ENCODE results near the gene KRTAP29-1.
"Not testable (repeated sequence)": the region's sequence is repeated elsewhere in the genome, so short reads cannot be mapped to it uniquely, and the experiment has no call there.

KRTAP29-1 gene

DNA sequence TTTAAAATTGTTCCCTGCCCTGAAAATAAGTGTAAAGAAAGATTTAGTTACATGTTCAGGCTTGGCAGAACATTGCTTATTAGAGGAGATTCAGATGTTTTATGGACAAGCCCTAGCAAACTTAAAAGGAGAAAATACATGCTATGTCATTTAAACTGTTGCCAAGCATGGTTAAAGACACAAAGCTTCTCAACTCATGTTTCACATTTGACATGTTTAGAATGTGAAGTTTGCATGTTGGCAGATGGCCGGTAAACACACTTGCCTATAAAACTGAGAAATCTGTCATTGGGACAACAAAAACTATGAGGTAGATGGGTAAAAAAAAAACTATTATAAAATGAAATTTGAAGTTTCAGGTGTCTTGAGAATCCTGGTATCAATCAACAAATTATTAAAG, 5.8 kb downstream of the KRTAP29-1 start:
- no peak for DNase-seq

DNA sequence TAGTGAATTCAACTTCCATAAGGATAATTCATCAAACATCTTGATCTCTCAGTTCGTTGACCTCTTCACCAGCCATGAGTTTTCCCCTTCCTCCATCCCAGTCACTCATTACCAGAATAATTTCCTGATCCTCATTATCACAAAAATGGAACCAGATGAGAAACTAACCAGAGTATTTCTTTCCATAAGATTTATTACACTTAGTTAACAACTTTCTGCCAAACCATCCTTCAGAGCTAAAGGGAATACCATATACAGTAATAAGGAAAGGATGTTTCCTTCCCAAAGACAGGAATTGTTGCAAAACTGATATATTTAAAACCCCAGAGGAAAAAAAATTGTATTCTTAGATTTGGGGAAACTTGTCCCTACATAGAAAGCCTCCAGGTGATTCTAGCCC, 8.6 kb downstream of the KRTAP29-1 start:
- DNase-seq: no peak

DNA sequence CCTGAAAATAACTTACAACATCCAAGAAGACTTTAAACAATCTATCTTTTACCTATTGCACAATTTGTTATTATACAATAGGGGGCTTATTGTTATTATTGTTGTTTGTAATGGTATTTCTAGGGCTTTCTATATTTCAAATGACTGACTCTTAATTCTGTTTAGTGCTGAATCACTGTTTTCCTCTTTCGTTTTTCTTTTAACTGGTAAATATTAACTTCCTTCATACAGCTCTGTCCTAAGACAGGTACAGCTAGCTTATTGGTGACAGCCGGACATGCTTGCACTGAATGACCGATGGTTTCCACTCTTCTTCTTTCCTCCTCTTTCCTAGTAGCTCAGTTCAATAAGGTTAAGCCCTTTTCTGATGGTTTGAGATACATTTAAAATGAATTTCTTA, 15.6 kb downstream of the KRTAP29-1 start:
- DNase-seq: no peak

DNA sequence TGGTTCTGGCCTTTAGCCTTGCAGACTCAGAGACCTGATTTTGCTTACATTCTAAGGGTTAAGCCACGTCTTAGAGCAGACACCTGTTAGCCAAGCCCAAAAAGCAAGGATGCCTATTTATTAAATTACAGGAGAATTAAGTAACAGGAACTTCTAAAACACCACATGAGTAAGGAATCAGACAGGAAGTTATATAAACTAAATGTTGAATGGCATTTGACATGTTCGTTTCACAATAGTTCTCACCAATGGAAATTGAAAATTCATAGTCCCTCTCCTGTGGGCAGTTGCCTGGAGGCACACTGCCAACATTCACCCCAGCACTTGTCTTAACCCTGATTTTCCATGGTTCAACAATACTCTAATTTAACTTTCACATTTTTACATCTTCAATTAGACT, 18.1 kb downstream of the KRTAP29-1 start:
- DNase-seq: no peak

DNA sequence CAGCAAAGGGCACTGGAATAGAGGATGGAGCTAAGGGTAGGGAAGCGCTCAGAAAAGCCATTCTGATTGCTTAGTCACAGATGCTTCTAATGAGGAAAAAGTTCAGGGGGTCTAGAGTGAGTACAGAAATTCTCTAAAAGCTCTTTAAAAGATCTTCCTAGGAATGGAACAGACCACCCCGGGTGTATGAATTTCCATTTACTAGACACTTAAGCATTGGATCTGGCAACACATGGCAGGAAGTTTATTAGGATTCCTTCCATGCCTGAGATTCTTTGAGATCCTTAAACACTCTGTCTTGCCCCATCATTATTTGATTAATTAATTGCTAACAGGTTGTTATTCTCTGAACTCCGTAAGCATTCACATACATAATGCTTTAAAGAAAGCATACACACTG, 18.6 kb downstream of the KRTAP29-1 start:
- DNase-seq: no peak

DNA sequence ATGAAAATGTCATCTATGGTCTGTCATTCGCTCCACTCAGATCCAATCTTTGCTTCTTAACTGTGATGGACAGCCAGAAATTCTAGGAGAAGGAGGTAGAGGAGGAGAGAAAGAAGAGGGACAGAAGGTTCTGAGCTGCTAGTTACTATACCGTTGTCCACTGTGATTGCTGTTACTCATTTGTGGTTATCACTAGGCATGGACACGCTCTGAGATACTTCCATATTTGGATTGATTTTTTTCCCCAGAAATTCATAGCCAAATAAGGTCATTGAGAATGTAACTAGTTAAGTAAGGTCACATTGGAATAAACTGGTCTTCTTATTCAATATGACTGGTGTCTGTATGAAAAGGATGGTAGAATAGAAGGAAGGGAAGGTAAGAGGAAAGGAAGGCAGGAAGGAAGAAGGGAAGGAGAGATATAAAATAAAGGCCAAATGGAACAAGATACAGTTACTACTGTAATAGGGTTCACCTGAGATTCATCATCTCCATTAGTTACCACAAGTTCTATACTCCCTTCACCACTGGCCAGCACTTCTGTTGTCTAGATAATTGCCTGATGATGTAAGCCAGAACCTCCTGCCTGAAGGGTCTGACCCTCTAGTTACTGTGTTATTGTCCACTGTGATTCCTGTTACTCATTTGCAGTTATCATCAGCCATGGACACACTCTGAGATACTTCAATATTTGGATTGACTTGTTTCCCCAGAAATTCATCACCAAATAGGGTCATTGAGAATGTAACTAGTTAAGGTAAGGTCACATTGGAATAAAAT, 24.3 kb downstream of the KRTAP29-1 start:
- DNase-seq: no peak

DNA sequence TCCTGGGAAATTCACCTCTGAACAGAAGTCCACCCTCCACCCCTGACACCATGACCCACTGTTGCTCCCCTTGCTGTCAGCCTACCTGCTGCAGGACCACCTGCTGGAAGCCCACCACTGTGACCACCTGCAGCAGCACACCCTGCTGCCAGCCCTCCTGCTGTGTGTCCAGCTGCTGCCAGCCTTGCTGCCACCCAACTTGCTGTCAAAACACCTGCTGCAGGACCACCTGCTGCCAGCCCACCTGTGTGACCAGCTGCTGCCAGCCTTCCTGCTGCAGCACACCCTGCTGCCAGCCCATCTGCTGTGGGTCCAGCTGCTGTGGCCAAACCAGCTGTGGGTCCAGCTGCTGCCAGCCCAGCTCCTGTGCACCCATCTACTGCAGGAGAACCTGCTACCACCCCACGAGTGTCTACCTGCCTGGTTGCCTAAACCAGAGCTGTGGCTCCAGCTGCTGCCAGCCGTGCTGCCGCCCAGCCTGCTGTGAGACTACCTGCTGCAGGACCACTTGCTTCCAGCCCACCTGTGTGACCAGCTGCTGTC, 26.9 kb downstream of the KRTAP29-1 start, which contains the start of gene KRTAP9-7:
Gene KRTAP9-7 (plus strand): TSS at position 51 of the 543 bp plus-strand sequence. CDS start 0 bp downstream, at position 51.
- not testable (repeated sequence) for DNase-seq

DNA sequence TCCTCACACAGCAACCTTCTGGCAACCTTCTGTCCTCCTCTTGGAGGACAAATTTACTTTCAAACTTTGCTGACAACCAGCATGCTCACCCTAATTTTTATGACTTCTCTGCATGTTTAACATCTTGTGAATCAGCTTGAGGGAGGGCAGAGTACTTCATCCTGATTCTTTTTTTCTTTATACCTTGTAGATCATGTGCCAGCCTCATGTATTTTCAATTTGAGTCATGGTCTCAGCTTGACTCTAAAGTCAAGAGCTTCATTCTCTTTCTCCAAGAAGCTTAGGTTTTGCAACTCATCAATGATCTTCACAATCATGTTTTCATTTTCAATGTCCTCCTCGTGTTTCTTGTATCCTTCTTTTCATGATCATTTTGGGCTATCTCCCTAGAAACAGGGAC, 30.8 kb downstream of the KRTAP29-1 start:
- DNase-seq: no peak

DNA sequence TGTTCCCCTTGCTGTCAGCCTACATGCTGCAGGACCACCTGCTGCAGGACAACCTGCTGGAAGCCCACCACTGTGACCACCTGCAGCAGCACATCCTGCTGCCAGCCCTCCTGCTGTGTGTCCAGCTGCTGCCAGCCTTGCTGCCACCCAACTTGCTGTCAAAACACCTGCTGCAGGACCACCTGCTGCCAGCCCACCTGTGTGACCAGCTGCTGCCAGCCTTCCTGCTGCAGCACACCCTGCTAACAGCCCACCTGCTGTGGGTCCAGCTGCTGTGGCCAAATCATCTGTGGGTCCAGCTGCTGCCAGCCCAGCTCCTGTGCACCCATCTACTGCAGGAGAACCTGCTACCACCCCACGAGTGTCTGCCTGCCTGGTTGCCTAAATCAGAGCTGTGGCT, 31.3 kb downstream of the KRTAP29-1 start:
- DNase-seq: not testable (repeated sequence)

DNA sequence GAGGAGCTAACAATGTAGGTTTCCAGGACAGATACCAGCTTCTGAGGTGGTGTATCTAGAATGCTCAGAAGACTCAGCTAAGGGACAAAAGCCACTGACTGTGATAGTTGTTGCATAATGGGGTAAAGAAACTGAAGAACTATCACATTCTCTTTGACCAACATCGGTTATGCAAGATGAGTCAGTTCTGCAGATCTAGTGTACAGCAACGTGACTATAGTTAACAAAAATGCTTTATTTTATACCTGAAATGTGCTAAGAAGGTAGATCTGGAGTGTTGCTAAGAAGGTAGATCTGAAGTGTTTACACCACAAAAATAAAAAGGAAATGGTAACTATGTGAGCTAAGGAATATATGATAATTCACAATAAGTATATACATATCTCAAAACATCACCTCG, 34.9 kb downstream of the KRTAP29-1 start:
- DNase-seq: no peak

DNA sequence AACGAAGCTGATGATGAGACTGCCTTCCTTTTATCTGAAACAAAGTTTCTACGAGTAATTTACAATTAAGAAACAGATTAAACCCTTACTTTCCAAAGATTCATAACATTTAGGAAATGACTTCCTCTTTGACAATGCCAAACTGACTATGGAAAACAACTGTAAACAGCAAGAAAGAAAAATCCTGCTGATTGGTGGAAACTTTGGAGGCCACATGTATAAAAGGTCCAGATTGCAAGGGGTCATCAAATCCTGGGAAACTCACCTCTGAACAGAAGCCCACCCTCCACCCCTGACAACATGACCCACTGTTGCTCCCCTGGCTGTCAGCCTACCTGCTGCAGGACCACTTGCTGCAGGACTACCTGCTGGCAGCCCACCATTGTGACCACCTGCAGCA, 37.6 kb downstream of the KRTAP29-1 start, which contains the start of gene KRTAP9-6:
Gene KRTAP9-6 (plus strand): TSS at position 301 of the 400 bp plus-strand sequence. CDS start 0 bp downstream, at position 301.
- no peak for DNase-seq

DNA sequence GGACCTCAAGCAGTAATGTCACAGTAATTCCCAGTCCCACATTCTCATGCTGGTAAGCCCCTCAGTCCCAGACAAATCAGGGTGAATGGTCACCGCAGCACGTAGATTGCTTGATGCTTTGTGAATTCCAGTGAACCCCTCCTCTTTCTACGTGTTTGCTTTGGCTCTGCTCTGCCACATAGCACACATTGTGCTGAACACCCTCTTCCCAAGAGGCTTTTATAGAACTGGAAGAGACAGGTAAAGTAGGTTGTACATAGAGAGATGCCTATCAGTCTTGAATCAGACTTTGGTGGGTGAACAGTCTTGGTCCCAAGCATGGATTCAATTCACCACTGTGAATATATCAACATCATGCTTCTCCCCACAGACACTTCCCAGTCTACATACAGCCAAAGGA, 38.1 kb downstream of the KRTAP29-1 start:
- DNase-seq: no peak

DNA sequence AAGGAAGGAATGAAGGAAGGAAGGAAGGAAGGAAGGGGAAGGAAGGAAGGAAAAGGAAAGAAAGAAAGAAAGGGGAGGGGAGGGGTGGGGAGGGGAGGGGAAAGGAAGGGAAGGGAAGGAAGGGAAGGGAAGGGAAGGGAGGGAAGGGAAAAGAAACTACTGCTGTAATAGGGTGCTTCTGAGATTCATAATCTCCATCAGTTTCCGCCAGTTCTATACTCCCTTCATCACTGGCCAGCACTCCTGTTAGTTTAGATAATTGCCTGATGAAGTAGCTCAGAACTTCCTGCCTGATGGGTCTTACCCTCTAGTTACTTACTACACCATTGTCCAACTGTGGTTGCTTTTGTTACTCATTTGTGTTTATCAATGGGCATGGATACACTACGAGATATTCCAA, 39.4 kb downstream of the KRTAP29-1 start:
- no peak for DNase-seq

DNA sequence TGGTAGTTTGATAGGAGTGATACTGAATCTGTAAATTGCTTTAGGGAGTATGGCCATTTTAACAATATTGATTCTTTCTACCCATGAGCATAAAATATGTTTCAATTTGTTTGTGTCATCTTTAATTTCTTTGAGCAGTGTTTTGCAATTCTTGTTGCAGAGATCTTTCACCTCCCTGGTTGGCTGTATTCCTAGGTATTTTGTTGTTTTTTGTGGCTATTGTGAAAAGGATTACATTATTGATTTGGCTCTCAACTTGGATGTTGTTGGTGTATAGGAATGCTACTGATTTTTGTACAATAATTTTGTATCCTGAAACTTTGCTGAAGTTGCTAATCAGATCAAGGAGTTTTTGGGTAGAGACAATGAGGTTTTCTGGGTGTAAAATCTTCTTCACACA, 44.2 kb downstream of the KRTAP29-1 start:
- no peak for DNase-seq

DNA sequence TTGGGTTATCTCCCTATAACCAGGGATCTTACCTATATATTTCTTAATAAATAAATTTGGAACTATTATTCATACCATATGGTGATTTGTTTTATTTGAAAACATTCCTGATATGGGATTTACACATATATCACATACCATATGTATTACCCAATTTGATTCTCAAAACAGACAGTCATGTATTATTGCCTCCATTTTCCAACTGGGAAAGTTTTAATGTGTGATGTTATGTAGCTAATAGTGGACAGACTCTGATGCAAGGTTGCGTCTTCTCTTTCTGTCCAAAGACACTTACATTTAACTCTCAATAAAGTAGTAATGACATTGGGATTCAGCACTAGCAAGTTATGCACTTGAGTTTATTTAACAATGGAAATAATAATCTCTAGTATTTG, 46.4 kb downstream of the KRTAP29-1 start:
- DNase-seq: no peak

DNA sequence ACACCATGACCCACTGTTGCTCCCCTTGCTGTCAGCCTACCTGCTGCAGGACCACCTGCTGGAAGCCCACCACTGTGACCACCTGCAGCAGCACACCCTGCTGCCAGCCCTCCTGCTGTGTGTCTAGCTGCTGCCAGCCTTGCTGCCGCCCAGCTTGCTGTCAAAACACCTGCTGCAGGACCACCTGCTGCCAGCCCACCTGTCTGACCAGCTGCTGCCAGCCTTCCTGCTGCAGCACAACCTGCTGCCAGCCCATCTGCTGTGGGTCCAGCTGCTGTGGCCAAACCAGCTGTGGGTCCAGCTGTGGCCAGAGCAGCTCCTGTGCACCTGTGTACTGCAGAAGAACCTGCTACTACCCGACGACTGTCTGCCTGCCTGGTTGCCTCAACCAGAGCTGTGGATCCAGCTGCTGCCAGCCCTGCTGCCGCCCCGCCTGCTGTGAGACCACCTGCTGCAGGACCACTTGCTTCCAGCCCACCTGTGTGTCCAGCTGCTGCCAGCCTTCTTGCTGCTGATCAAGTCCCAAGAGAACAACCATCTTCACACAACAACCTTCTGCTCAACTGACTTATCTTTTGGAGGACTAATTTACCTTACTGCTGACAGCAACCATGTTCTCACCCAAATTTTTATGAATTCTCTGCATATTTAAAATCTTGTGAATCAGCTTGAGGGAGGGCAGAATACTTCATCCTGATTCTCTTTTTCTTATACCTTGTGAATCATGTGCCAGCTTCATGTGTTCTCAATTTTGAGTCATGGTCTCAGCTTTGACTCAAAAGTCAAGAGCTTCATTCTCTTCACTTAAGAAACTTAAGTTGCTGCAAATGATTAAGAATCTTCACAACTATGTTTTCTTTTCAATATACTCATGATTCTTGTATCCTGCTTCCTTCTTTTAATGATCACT, 47.0 kb downstream of the KRTAP29-1 start, which contains the start of gene KRTAP9-9:
Gene KRTAP9-9 (plus strand): TSS at position 4 of the 910 bp plus-strand sequence.
- DNase-seq: not testable (repeated sequence)

DNA sequence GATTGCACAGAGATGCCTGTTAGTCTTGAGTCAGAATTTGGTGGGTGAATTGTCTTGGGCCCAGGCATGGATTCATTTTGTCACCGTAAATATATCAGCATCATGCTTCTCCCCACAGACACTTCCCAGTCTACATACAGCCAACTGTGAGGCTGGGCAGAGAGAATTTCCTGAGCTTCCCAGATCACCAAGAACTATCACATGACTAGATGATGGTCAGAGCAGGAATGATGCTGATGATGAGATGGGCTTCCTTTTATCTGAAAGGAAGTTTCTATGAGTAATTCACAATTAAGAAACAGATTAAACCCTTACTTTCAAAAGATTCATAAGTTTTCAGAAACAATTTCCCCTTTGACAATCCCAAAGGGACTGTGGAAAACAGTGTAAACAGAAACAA, 47.8 kb downstream of the KRTAP29-1 start:
- no peak for DNase-seq
